ENCODE measurements around the gene COQ3. TPM values are rescaled to one million over a fixed set of nuclear protein-coding genes. Genes with fewer than 3 reads are reported as not detected.
"Not testable (repeated sequence)": the region's sequence is repeated elsewhere in the genome, so short reads cannot be mapped to it uniquely, and the experiment has no call there.

Gene COQ3
- total and polyA plus RNA-seq, 4 donors, result 8.7 to 17.3 (median 12.7) TPM

DNA sequence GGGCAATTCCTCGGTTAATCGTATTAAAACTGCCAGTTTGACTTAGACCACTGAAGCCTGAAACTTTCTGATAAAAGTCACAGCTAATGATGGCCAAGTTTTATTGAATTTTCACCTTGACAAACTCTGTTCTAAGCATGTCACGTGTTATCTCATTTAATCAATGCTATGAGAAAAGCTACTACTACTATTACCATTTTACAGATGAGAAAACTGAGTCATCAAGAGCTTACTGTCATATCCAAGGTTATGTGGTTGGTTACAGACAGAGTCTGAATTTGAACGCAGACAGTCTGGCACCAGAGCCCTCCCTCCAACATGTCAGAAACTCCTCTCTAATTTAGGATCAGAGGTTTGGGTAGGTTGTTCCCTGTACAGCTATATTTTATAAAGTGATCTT lies 48.8 kb downstream of the COQ3 start:
- H3K4me3 ChIP-seq (ENCODE audit: low read depth, low read length), result no peak overlapping the region
- no peak overlapping the region for H3K27ac ChIP-seq (ENCODE audit: low read depth, low read length)
- H3K36me3 ChIP-seq (ENCODE audit: control insufficient read depth, insufficient read depth, low read length), result no peaks in the 10 kb centered on the region
- WGBS (ENCODE audit: insufficient coverage), result 87% methylated on average over 2 of the region's 4 CpGs
- peaks cover 8% of the 10 kb centered on the region for H3K4me1 ChIP-seq (ENCODE audit: control insufficient read depth, insufficient read depth, low read length)
- no peak for DNase-seq (ENCODE audit: low read depth in 4 of 6, low spot score in 6 of 6)
- no peaks in the 10 kb centered on the region for H3K9me3 ChIP-seq (ENCODE audit: control insufficient read depth, insufficient read depth, low read length)
- H3K27me3 ChIP-seq (ENCODE audit: control insufficient read depth, insufficient read depth, low read length), result no peaks in the 10 kb centered on the region

DNA sequence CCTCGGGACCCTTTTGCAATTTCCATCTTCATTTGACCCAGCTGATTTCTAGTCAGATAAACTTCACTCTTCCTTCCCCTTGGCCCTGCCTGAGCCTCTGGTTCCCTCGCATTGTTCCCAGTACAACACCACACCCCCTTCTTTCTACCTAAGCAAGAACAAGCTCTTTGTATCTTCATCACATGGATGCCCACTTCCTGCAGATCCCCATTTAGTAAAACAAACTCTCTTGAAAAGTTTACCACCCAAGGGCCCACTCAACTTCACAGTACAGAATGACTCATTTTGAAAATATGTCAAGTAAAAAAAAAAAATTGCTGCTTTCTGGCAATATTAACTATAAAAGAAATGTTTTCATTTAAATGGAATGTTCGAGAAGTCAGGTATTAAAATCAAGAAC lies 49.7 kb downstream of the COQ3 start:
- no peak for DNase-seq (ENCODE audit: low read depth in 4 of 6, low spot score in 6 of 6)
- no peak overlapping the region for H3K4me3 ChIP-seq (ENCODE audit: low read depth, low read length)
- peaks cover 8% of the 10 kb centered on the region for H3K4me1 ChIP-seq (ENCODE audit: control insufficient read depth, insufficient read depth, low read length)
- H3K36me3 ChIP-seq (ENCODE audit: control insufficient read depth, insufficient read depth, low read length), result no peaks in the 10 kb centered on the region
- 73% methylated on average over 2 of the region's 3 CpGs for WGBS (ENCODE audit: insufficient coverage)
- no peak overlapping the region for H3K27ac ChIP-seq (ENCODE audit: low read depth, low read length)
- no peaks in the 10 kb centered on the region for H3K9me3 ChIP-seq (ENCODE audit: control insufficient read depth, insufficient read depth, low read length)
- H3K27me3 ChIP-seq (ENCODE audit: control insufficient read depth, insufficient read depth, low read length), result no peaks in the 10 kb centered on the region

DNA sequence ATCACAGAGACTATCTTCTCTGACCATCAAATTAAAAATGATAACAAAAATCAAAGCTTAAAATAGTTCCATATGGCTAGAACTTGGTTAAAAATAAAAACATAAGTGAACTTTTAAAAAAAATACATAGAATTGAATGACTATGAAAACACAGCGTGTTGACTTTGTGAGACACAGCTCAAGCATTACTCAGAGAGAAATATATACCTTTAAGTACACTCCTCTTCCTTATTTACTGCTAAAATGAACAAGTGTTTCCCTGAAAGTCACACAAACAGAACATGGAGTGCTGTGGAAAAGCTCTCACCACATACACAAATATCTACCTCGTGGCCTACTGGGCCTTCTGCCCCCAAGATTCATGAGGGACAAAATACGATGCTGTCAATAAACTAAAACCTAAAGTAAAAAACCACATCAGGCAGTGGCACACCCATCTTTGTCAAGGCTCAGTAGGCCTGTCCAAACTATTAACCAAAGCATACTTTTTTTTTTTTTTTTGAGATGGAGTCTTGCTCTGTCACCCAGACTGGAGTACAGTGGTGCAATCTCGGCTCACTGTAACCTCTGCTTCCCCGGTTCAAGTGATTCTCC lies 52.0 kb downstream of the COQ3 start:
- H3K27me3 ChIP-seq (ENCODE audit: control insufficient read depth, insufficient read depth, low read length), result no peaks in the 10 kb centered on the region
- no peak for DNase-seq (ENCODE audit: low read depth in 4 of 6, low spot score in 6 of 6)
- WGBS (ENCODE audit: insufficient coverage), result no CpG with 5 or more reads among the region's 5 CpGs
- H3K9me3 ChIP-seq (ENCODE audit: control insufficient read depth, insufficient read depth, low read length), result no peaks in the 10 kb centered on the region
- H3K4me1 ChIP-seq (ENCODE audit: control insufficient read depth, insufficient read depth, low read length), result peaks cover 4% of the 10 kb centered on the region
- H3K36me3 ChIP-seq (ENCODE audit: control insufficient read depth, insufficient read depth, low read length), result no peaks in the 10 kb centered on the region
- no peak overlapping the region for H3K27ac ChIP-seq (ENCODE audit: low read depth, low read length)
- H3K4me3 ChIP-seq (ENCODE audit: low read depth, low read length), result no peak overlapping the region

DNA sequence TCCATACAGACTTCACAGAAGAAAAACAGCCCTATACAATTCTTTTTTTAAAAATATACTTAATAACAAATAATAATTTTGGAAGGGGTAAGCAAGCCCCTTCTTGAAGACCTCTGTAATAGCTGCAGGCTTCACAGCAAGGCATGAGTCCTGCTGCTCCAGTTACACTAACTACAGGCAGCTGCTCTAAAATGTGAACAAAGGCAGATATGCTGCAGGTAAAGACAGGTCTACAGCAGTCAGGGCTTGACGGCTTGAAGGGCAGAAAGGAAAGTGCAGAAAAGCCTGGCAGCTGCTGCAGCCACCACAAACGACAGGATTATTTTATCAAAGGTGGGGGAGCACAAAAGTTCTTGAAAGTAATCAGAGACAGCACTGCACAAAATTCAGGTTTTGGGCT lies 55.8 kb downstream of the COQ3 start:
- Histone ChIP-seq H3K4me1 (ENCODE audit: control insufficient read depth, insufficient read depth, low read length) (no peaks in the 10 kb centered on the region), H3K27me3 (ENCODE audit: control insufficient read depth, insufficient read depth, low read length) (no peaks in the 10 kb centered on the region), H3K27ac (ENCODE audit: low read depth, low read length) (no peak overlapping the region), H3K9me3 (ENCODE audit: control insufficient read depth, insufficient read depth, low read length) (no peaks in the 10 kb centered on the region), H3K36me3 (ENCODE audit: control insufficient read depth, insufficient read depth, low read length) (no peaks in the 10 kb centered on the region), H3K4me3 (ENCODE audit: low read depth, low read length) (no peak overlapping the region)
- DNase-seq (ENCODE audit: low read depth in 4 of 6, low spot score in 6 of 6), result peak in 2 of 6 donors; percentile 11 to 25
- 53% methylated on average over 2 of the region's 2 CpGs for WGBS (ENCODE audit: insufficient coverage)

DNA sequence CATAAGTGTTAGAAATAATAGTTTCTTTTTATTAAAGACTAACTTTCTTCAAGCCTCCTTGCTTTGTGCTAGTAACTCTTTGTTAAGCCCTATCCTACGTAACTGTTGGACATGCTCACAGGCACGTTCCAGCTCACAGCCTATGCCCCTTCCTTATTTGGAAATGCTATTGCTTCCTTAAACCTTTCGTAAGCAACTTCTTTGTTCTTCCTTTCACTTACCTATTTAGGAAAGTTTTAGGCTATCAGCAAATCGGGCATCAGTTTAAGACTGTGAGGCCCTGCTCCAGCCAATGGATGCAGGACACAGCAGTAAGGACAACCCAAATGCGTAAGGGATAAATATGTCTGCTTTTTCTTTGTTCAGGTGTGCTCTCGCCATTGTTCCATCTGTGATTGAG lies 58.7 kb downstream of the COQ3 start:
- H3K9me3 ChIP-seq (ENCODE audit: control insufficient read depth, insufficient read depth, low read length); H3K27ac ChIP-seq (ENCODE audit: low read depth, low read length); DNase-seq (ENCODE audit: low read depth in 4 of 6, low spot score in 6 of 6); H3K27me3 ChIP-seq (ENCODE audit: control insufficient read depth, insufficient read depth, low read length); H3K36me3 ChIP-seq (ENCODE audit: control insufficient read depth, insufficient read depth, low read length); H3K4me1 ChIP-seq (ENCODE audit: control insufficient read depth, insufficient read depth, low read length); H3K4me3 ChIP-seq (ENCODE audit: low read depth, low read length): not testable (repeated sequence)
- 91% methylated on average over 5 of the region's 6 CpGs for WGBS (ENCODE audit: insufficient coverage)

DNA sequence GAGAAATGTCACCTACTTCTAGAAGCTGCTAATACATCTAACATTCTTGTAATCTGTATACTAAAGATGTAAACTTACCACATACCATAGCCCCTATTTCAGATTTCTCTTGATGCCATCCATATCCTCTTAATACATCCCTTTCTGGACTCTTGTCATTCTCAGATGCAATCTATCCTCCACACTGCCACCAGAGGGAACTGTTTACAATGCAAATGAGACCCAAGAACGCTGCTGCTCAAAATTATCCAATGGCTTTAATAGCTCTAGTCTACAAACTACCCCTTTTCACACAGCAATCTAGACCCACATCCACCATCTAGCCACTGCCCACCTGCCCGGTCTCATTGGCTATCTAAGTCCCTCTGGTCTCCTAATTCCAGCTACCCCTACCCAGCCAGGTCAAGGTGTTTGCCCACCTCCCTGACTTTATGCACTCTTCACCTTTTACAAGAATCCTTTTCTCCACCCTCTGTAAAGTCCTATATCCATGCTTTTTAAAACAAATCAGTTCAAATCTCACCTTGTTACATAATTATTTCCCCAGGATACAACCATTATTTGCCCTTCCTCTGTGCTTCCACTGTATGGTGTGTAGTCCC lies 59.4 kb downstream of the COQ3 start:
- Histone ChIP-seq H3K27ac (ENCODE audit: low read depth, low read length) (no peak overlapping the region), H3K4me3 (ENCODE audit: low read depth, low read length) (no peak overlapping the region), H3K36me3 (ENCODE audit: control insufficient read depth, insufficient read depth, low read length) (no peaks in the 10 kb centered on the region), H3K4me1 (ENCODE audit: control insufficient read depth, insufficient read depth, low read length) (no peaks in the 10 kb centered on the region), H3K27me3 (ENCODE audit: control insufficient read depth, insufficient read depth, low read length) (no peaks in the 10 kb centered on the region), H3K9me3 (ENCODE audit: control insufficient read depth, insufficient read depth, low read length) (no peaks in the 10 kb centered on the region)
- peak in 1 of 6 donors; percentile 29 for DNase-seq (ENCODE audit: low read depth in 4 of 6, low spot score in 6 of 6)
- 65% methylated on average over 2 of the region's 2 CpGs for WGBS (ENCODE audit: insufficient coverage)

DNA sequence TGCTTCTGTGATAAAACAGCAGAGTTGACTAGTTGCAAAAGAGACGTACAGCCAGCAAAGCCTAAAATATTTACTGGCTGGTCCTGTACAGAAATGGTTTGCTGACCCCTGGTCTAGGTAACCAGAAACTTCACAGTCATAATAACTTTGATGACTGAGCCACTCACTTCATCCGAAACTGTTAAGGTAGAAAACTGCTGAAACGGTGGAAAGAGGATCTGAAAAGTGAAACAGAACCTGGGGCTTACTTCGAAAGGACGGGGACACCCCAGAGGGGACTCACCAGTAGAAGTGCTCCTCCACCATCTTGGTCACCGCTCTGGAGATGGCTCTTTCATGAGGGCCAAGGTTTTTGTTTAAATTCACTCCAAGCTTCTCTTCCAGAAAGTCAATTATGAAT lies 60.9 kb downstream of the COQ3 start:
- DNase-seq (ENCODE audit: low read depth in 4 of 6, low spot score in 6 of 6), result no peak
- Histone ChIP-seq H3K27ac (ENCODE audit: low read depth, low read length) (no peak overlapping the region), H3K27me3 (ENCODE audit: control insufficient read depth, insufficient read depth, low read length) (no peaks in the 10 kb centered on the region), H3K36me3 (ENCODE audit: control insufficient read depth, insufficient read depth, low read length) (no peaks in the 10 kb centered on the region), H3K4me3 (ENCODE audit: low read depth, low read length) (no peak overlapping the region), H3K4me1 (ENCODE audit: control insufficient read depth, insufficient read depth, low read length) (no peaks in the 10 kb centered on the region), H3K9me3 (ENCODE audit: control insufficient read depth, insufficient read depth, low read length) (no peaks in the 10 kb centered on the region)
- WGBS (ENCODE audit: insufficient coverage), result 100% methylated on average over 4 of the region's 6 CpGs

DNA sequence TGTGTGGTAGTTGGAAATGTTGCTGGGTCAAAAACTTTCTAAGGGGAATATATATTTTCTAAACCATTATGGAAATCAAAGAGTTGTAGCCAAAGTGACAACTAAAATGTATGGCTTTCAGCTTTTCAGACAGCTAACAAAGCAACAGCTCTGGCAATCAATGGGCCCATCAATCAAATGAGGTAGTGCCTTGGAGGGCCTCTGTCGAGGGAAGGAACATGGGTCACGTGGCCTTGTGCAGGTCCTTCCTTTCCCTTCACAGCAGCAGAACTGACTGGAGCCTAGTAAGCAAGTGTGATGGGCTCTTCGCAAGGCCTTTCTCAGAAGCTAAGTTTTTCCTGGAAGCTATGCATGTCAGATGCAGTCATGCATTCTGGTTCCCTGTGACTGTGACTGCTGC lies 62.5 kb downstream of the COQ3 start:
- no peak for DNase-seq (ENCODE audit: low read depth in 4 of 6, low spot score in 6 of 6)
- no peaks in the 10 kb centered on the region for H3K27me3 ChIP-seq (ENCODE audit: control insufficient read depth, insufficient read depth, low read length)
- no peak overlapping the region for H3K27ac ChIP-seq (ENCODE audit: low read depth, low read length)
- no peaks in the 10 kb centered on the region for H3K9me3 ChIP-seq (ENCODE audit: control insufficient read depth, insufficient read depth, low read length)
- H3K4me3 ChIP-seq (ENCODE audit: low read depth, low read length), result no peak overlapping the region
- peaks cover 3% of the 10 kb centered on the region for H3K36me3 ChIP-seq (ENCODE audit: control insufficient read depth, insufficient read depth, low read length)
- 53% methylated on average over 3 of the region's 3 CpGs for WGBS (ENCODE audit: insufficient coverage)
- no peaks in the 10 kb centered on the region for H3K4me1 ChIP-seq (ENCODE audit: control insufficient read depth, insufficient read depth, low read length)

DNA sequence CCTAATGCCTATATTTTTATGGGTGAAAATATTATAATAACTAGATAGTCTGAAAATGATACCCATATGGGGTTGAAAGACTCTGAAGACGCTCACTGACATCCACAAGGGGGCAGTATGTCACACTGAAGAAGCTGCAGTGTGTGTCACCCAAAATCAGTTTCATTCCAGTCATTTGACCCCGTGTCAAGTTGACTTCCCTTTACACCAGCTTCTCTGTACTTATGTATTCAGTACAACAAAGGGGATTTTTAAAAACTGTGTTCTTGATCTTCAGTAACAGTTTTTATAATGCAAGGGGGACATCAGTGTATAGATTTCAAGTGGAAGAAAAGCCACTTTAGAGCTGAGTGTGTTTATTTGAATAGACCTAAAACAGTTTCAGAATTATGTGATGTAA lies 63.8 kb downstream of the COQ3 start:
- no peak overlapping the region for H3K4me3 ChIP-seq (ENCODE audit: low read depth, low read length)
- H3K4me1 ChIP-seq (ENCODE audit: control insufficient read depth, insufficient read depth, low read length), result no peaks in the 10 kb centered on the region
- no peak overlapping the region for H3K27ac ChIP-seq (ENCODE audit: low read depth, low read length)
- 20% methylated on average over 1 of the region's 2 CpGs for WGBS (ENCODE audit: insufficient coverage)
- H3K36me3 ChIP-seq (ENCODE audit: control insufficient read depth, insufficient read depth, low read length), result peaks cover 6% of the 10 kb centered on the region
- H3K9me3 ChIP-seq (ENCODE audit: control insufficient read depth, insufficient read depth, low read length), result no peaks in the 10 kb centered on the region
- no peaks in the 10 kb centered on the region for H3K27me3 ChIP-seq (ENCODE audit: control insufficient read depth, insufficient read depth, low read length)
- DNase-seq (ENCODE audit: low read depth in 4 of 6, low spot score in 6 of 6), result peak in 5 of 6 donors; percentile 10 to 78 (median 25)

DNA sequence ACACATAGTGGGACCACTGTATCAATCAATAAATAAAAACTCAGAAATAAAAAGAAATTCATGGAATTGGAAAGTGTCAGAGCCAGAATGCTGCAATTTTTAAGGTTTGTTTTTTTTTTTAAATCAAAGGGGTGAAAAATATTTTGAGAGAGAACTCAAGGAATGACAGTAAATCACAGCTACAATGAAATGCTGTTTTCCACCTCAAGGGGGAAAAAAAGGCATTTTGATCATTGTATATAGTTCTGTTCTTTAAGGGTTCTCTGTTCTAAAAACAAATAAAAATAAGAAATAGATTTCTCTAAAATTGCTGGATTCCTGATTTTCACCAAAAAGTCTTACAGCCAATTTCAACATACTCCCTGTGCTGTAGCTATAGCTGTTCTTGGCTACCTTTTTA lies 69.0 kb downstream of the COQ3 start:
- no peaks in the 10 kb centered on the region for H3K27me3 ChIP-seq (ENCODE audit: control insufficient read depth, insufficient read depth, low read length)
- H3K9me3 ChIP-seq (ENCODE audit: control insufficient read depth, insufficient read depth, low read length), result no peaks in the 10 kb centered on the region
- H3K36me3 ChIP-seq (ENCODE audit: control insufficient read depth, insufficient read depth, low read length), result peaks cover 22% of the 10 kb centered on the region
- H3K4me1 ChIP-seq (ENCODE audit: control insufficient read depth, insufficient read depth, low read length), result no peaks in the 10 kb centered on the region
- no peak overlapping the region for H3K4me3 ChIP-seq (ENCODE audit: low read depth, low read length)
- H3K27ac ChIP-seq (ENCODE audit: low read depth, low read length), result no peak overlapping the region
- no peak for DNase-seq (ENCODE audit: low read depth in 4 of 6, low spot score in 6 of 6)
